ENCODE data around the gene TRABD2B. TPM values are rescaled to one million over a fixed set of nuclear protein-coding genes. Genes with fewer than 3 reads are reported as not detected.

Gene TRABD2B
- total and polyA plus RNA-seq, 2 donors (not counting 1 experiment from before 2014, with no cell fraction given), result under 0.01 TPM; not detected in 1

DNA sequence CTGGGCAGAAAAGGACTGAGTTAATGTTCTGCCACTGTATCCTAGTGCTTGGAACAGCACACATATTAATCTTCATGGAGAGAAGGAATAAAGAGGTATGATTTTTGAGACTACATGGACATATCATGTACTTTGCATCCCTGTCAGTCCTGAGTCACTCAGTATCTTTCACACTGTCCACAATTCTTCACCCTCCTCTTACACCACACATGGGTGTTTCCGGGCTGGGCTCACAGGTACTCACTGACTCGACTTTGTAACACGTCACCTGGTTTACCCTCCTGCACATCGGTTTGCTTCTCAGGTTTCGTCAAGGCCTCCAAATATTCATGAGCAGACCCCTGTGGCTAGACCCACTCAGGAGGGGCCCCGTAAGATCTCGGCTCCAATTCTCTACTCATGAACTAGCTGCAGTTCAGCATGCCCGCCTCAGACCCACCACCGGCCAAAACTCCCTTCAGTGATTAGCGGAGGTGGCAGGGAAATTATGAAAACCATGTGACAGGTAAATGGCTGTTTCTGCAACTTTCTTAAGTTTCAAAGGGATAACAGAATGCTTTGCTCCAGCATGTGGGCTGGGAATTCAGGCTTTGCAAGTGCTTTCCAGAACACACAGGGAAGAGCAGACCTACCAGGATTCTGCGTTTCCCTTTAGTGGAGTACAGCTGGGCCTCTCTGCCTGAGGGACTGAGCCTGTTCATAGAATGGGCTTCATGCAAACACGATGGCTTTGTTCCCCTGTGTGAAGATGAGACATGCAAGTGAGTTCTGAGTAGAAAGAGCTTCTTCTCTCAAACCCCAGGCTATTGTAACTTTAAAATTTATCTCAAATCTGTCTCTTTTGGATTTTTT lies 31.3 kb upstream of the TRABD2B start:
- Histone ChIP-seq H2AFZ (ENCODE audit: low read length) (no peak overlapping the region), H4K20me1 (ENCODE audit: control insufficient read depth, extremely low read depth, insufficient read depth, low read length) (no peaks in the 10 kb centered on the region), H3K27ac (ENCODE audit: insufficient read depth, low read length) (no peak overlapping the region), H3K36me3 (ENCODE audit: control insufficient read depth, insufficient read depth, low read length) (no peaks in the 10 kb centered on the region), H3K4me3 (replicated peaks in 1 of 4; ENCODE audit: control extremely low read depth in 1 of 4, insufficient read depth in 1 of 4, low read depth in 3 of 4, low read length in 4 of 4) (no peak overlapping the region), H3K9me3 (ENCODE audit: control insufficient read depth, insufficient read depth, low read depth, low read length) (no peaks in the 10 kb centered on the region), H3K4me1 (ENCODE audit: control insufficient read depth, extremely low read depth, insufficient read depth, low read length) (no peaks in the 10 kb centered on the region), H3K79me2 (ENCODE audit: control insufficient read depth, insufficient read depth, low read length) (no peaks in the 10 kb centered on the region), H3K27me3 (ENCODE audit: control insufficient read depth, insufficient read depth, low read length) (no peaks in the 10 kb centered on the region), H3K4me2 (ENCODE audit: extremely low read depth, insufficient read depth, low read length) (no peak overlapping the region), H3K9ac (ENCODE audit: insufficient read depth, low read length) (no peak overlapping the region)
- DNase-seq (ENCODE audit: low read depth in 2 of 2), result no peak
- TF ChIP-seq, protein P1, sequence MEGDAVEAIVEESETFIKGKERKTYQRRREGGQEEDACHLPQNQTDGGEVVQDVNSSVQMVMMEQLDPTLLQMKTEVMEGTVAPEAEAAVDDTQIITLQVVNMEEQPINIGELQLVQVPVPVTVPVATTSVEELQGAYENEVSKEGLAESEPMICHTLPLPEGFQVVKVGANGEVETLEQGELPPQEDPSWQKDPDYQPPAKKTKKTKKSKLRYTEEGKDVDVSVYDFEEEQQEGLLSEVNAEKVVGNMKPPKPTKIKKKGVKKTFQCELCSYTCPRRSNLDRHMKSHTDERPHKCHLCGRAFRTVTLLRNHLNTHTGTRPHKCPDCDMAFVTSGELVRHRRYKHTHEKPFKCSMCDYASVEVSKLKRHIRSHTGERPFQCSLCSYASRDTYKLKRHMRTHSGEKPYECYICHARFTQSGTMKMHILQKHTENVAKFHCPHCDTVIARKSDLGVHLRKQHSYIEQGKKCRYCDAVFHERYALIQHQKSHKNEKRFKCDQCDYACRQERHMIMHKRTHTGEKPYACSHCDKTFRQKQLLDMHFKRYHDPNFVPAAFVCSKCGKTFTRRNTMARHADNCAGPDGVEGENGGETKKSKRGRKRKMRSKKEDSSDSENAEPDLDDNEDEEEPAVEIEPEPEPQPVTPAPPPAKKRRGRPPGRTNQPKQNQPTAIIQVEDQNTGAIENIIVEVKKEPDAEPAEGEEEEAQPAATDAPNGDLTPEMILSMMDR (conservative IDR thresholded peaks at IDR 0.05 in 1 of 2, IDR thresholded peaks at IDR 0.05 in 1 of 2; ENCODE audit: low read depth in 1 of 2, low read length in 2 of 2), result no peak
- no peak for TF ChIP-seq EZH2 (IDR thresholded peaks at IDR 0.05; ENCODE audit: low read length, missing control alignments)

GRCh38 chr1:48027533-48027835 lies 30.3 kb upstream of the TRABD2B start:
- Histone ChIP-seq H3K36me3 (ENCODE audit: control insufficient read depth, insufficient read depth, low read length) (no peaks in the 10 kb centered on the region), H3K4me3 (replicated peaks in 1 of 4; ENCODE audit: control extremely low read depth in 1 of 4, insufficient read depth in 1 of 4, low read depth in 3 of 4, low read length in 4 of 4) (no peak overlapping the region), H2AFZ (ENCODE audit: low read length) (no peak overlapping the region), H3K4me1 (ENCODE audit: control insufficient read depth, extremely low read depth, insufficient read depth, low read length) (no peaks in the 10 kb centered on the region), H3K9me3 (ENCODE audit: control insufficient read depth, insufficient read depth, low read depth, low read length) (no peaks in the 10 kb centered on the region), H3K9ac (ENCODE audit: insufficient read depth, low read length) (no peak overlapping the region), H3K79me2 (ENCODE audit: control insufficient read depth, insufficient read depth, low read length) (no peaks in the 10 kb centered on the region), H4K20me1 (ENCODE audit: control insufficient read depth, extremely low read depth, insufficient read depth, low read length) (no peaks in the 10 kb centered on the region), H3K27me3 (ENCODE audit: control insufficient read depth, insufficient read depth, low read length) (no peaks in the 10 kb centered on the region), H3K4me2 (ENCODE audit: extremely low read depth, insufficient read depth, low read length) (no peak overlapping the region), H3K27ac (ENCODE audit: insufficient read depth, low read length) (no peak overlapping the region)
- DNase-seq (ENCODE audit: low read depth in 2 of 2), result no peak
- no peak for TF ChIP-seq EZH2 (IDR thresholded peaks at IDR 0.05; ENCODE audit: low read length, missing control alignments)
- TF ChIP-seq, protein P1 (conservative IDR thresholded peaks at IDR 0.05 in 1 of 2, IDR thresholded peaks at IDR 0.05 in 1 of 2; ENCODE audit: low read depth in 1 of 2, low read length in 2 of 2), result no peak

GRCh38 chr1:48026701-48027532 lies 29.7 kb upstream of the TRABD2B start:
- H3K9ac ChIP-seq (ENCODE audit: insufficient read depth, low read length), result no peak overlapping the region
- TF ChIP-seq, protein P1 (conservative IDR thresholded peaks at IDR 0.05 in 1 of 2, IDR thresholded peaks at IDR 0.05 in 1 of 2; ENCODE audit: low read depth in 1 of 2, low read length in 2 of 2), result no peak
- TF ChIP-seq EZH2 (IDR thresholded peaks at IDR 0.05; ENCODE audit: low read length, missing control alignments), result no peak
- no peaks in the 10 kb centered on the region for H3K4me1 ChIP-seq (ENCODE audit: control insufficient read depth, extremely low read depth, insufficient read depth, low read length)
- H3K27ac ChIP-seq (ENCODE audit: insufficient read depth, low read length), result no peak overlapping the region
- H3K27me3 ChIP-seq (ENCODE audit: control insufficient read depth, insufficient read depth, low read length), result no peaks in the 10 kb centered on the region
- no peak for DNase-seq (ENCODE audit: low read depth in 2 of 2)
- no peaks in the 10 kb centered on the region for H4K20me1 ChIP-seq (ENCODE audit: control insufficient read depth, extremely low read depth, insufficient read depth, low read length)
- H3K9me3 ChIP-seq (ENCODE audit: control insufficient read depth, insufficient read depth, low read depth, low read length), result no peaks in the 10 kb centered on the region
- H3K36me3 ChIP-seq (ENCODE audit: control insufficient read depth, insufficient read depth, low read length), result no peaks in the 10 kb centered on the region
- no peaks in the 10 kb centered on the region for H3K79me2 ChIP-seq (ENCODE audit: control insufficient read depth, insufficient read depth, low read length)
- no peak overlapping the region for H3K4me2 ChIP-seq (ENCODE audit: extremely low read depth, insufficient read depth, low read length)
- no peak overlapping the region for H3K4me3 ChIP-seq (replicated peaks in 1 of 4; ENCODE audit: control extremely low read depth in 1 of 4, insufficient read depth in 1 of 4, low read depth in 3 of 4, low read length in 4 of 4)
- no peak overlapping the region for H2AFZ ChIP-seq (ENCODE audit: low read length)
